RWPE2 (cell line): Measurements from ENCODE around the gene SUGT1.
"Not testable (repeated sequence)": the region's sequence is repeated elsewhere in the genome, so short reads cannot be mapped to it uniquely, and the experiment has no call there.

Experiments used
- ATAC-seq: fragments of 200-7000 bp; cut with Tn5 transposase; 3 replicates; pipeline ENCODE4 v1.9.1; 2021; ENCODE audit warnings: low read depth
- DNase-seq: peaks from one replicate; pipeline ENCODE4 v3.0.0-alpha.2; 2020; ENCODE audit warnings: low spot score
- H3K27ac ChIP-seq: fragments of 450-650 bp; 2 replicates; pipeline ENCODE4 v1.5.1; 2017; ENCODE audit warnings: mild to moderate bottlenecking; ENCODE audit not compliant: poor library complexity, severe bottlenecking
- H3K27me3 ChIP-seq: fragments of 250-450 bp; sonication (Bioruptor Pico); 2 replicates; pipeline ENCODE4 v1.5.1; 2021; ENCODE audit warnings: mild to moderate bottlenecking, moderate library complexity; ENCODE audit not compliant: insufficient read depth, poor library complexity, severe bottlenecking
- H3K36me3 ChIP-seq: fragments of 250-450 bp; sonication (Bioruptor Pico); 2 replicates; pipeline ENCODE4 v1.5.1; 2020; ENCODE audit warnings: low read depth, mild to moderate bottlenecking, moderate library complexity
- H3K4me1 ChIP-seq: fragments of 250-450 bp; sonication (Bioruptor Pico); 2 replicates; pipeline ENCODE4 v1.5.1; 2021; ENCODE audit warnings: mild to moderate bottlenecking, moderate library complexity; ENCODE audit not compliant: insufficient read depth, poor library complexity, severe bottlenecking
- H3K4me3 ChIP-seq: fragments of 250-450 bp; sonication (Bioruptor Pico); 2 replicates; pipeline ENCODE4 v1.5.1; 2021; ENCODE audit warnings: mild to moderate bottlenecking, moderate library complexity; ENCODE audit not compliant: severe bottlenecking
- H3K9me3 ChIP-seq: fragments of 250-450 bp; sonication (Bioruptor Pico); 2 replicates; pipeline ENCODE4 v1.5.1; 2021; ENCODE audit warnings: mild to moderate bottlenecking, moderate library complexity; ENCODE audit not compliant: severe bottlenecking
- CTCF ChIP-seq: fragments of 450-650 bp; IDR thresholded peaks from one replicate; pipeline ENCODE4 v1.5.1; 2017; ENCODE audit warnings: mild to moderate bottlenecking, moderate library complexity; ENCODE audit not compliant: poor library complexity, severe bottlenecking

The SUGT1 gene

DNA sequence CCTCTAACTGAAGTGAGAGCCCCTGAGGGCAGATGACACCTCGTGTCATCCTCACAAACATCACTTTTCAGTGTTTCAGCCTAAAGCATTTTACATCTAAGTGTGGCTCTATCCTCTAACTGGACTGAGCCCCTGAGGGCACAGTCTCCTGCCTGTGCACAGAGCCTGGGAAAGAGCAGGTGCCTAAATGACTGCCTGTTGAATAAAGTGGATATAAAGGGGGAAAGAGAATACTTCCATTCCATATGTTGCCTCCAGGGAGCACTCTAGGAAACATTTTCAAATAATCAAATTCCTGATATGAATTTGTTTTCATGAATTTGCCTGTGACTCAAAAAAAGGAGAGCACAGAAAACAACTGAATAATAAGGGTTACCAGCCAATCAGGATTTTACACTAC is 54.7 kb downstream of the SUGT1 start:
- no peak overlapping the region for H3K4me3 ChIP-seq
- peak; percentile 7 for TF ChIP-seq CTCF
- no peaks in the 10 kb centered on the region for H3K27me3 ChIP-seq
- DNase-seq, result no peak
- H3K9me3 ChIP-seq, result no peaks in the 10 kb centered on the region
- no peaks in the 10 kb centered on the region for H3K4me1 ChIP-seq
- no peak for ATAC-seq
- H3K27ac ChIP-seq, result no peak overlapping the region
- H3K36me3 ChIP-seq, result no peaks in the 10 kb centered on the region

- H3K27me3 ChIP-seq, H3K9me3 ChIP-seq, ATAC-seq, H3K4me1 ChIP-seq, H3K27ac ChIP-seq, H3K36me3 ChIP-seq, DNase-seq, H3K4me3 ChIP-seq: not testable (repeated sequence)
Measured at GRCh38 chr13:52708266-52708665, 55.6 kb downstream of the SUGT1 start.

- Histone ChIP-seq H3K4me3 (no peak overlapping the region), H3K36me3 (no peaks in the 10 kb centered on the region), H3K9me3 (no peaks in the 10 kb centered on the region), H3K4me1 (no peaks in the 10 kb centered on the region), H3K27me3 (no peaks in the 10 kb centered on the region), H3K27ac (no peak overlapping the region)
- TF ChIP-seq CTCF, result no peak
- DNase-seq (no peak), ATAC-seq (no peak)
Measured at GRCh38 chr13:52711286-52711685, 58.6 kb downstream of the SUGT1 start.

DNA sequence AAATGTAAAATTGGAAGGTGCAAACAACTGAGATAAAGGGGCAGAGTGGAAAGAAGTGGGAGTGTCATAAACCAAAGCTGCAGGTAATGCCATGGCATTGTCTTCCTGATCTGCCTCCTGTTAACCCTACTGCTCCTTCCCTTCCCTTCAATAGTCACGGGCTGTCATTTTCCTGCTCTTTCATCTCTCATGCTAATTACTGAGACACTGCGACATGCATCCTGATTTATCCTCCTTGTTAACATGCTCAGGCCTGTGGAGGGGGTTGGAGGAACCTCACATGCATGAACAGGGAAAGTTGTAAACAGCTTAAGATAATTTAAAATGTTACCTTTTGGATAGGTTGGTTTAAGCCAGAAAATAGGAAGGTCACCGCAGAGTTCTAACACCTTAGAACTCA is 59.7 kb downstream of the SUGT1 start:
- H3K9me3 ChIP-seq, result no peaks in the 10 kb centered on the region
- no peak for ATAC-seq
- no peak overlapping the region for H3K27ac ChIP-seq
- TF ChIP-seq CTCF, result no peak
- H3K27me3 ChIP-seq, result no peaks in the 10 kb centered on the region
- H3K36me3 ChIP-seq, result no peaks in the 10 kb centered on the region
- no peak for DNase-seq
- no peak overlapping the region for H3K4me3 ChIP-seq
- no peaks in the 10 kb centered on the region for H3K4me1 ChIP-seq

GRCh38 chr13:52713894-52714293 is 61.3 kb downstream of the SUGT1 start:
- no peaks in the 10 kb centered on the region for H3K36me3 ChIP-seq
- ATAC-seq, result no peak
- DNase-seq, result no peak
- no peaks in the 10 kb centered on the region for H3K9me3 ChIP-seq
- no peak overlapping the region for H3K4me3 ChIP-seq
- no peaks in the 10 kb centered on the region for H3K27me3 ChIP-seq
- TF ChIP-seq CTCF, result no peak
- no peak overlapping the region for H3K27ac ChIP-seq
- H3K4me1 ChIP-seq, result no peaks in the 10 kb centered on the region

- H3K27ac ChIP-seq, H3K9me3 ChIP-seq, H3K27me3 ChIP-seq, H3K4me3 ChIP-seq, DNase-seq, H3K4me1 ChIP-seq, ATAC-seq, H3K36me3 ChIP-seq: not testable (repeated sequence)
Measured at GRCh38 chr13:52720904-52721303, 68.3 kb downstream of the SUGT1 start.

GRCh38 chr13:52721356-52721755 is 68.7 kb downstream of the SUGT1 start:
- not testable (repeated sequence) for DNase-seq, H3K4me1 ChIP-seq, H3K36me3 ChIP-seq, ATAC-seq, H3K4me3 ChIP-seq, H3K27ac ChIP-seq, H3K9me3 ChIP-seq, H3K27me3 ChIP-seq
